Hepatocyte (in vitro differentiated cells): ENCODE data around the gene NSUN2.

Source experiments
- EZH2 ChIP-seq: fragments of 200-600 bp; sonication (generic); IDR thresholded peaks from 2 replicates; pipeline ENCODE4 v1.6.1; 2016; ENCODE audit warnings: antibody characterized with exemption, mild to moderate bottlenecking, borderline replicate concordance
- TF ChIP-seq, protein P1 (sequence below): fragments of 200-600 bp; sonication (generic); IDR thresholded peaks from 2 replicates; pipeline ENCODE4 v1.5.1; 2016; ENCODE audit warnings: antibody characterized with exemption, mild to moderate bottlenecking; ENCODE audit not compliant: poor library complexity

- TF ChIP-seq, protein P1, sequence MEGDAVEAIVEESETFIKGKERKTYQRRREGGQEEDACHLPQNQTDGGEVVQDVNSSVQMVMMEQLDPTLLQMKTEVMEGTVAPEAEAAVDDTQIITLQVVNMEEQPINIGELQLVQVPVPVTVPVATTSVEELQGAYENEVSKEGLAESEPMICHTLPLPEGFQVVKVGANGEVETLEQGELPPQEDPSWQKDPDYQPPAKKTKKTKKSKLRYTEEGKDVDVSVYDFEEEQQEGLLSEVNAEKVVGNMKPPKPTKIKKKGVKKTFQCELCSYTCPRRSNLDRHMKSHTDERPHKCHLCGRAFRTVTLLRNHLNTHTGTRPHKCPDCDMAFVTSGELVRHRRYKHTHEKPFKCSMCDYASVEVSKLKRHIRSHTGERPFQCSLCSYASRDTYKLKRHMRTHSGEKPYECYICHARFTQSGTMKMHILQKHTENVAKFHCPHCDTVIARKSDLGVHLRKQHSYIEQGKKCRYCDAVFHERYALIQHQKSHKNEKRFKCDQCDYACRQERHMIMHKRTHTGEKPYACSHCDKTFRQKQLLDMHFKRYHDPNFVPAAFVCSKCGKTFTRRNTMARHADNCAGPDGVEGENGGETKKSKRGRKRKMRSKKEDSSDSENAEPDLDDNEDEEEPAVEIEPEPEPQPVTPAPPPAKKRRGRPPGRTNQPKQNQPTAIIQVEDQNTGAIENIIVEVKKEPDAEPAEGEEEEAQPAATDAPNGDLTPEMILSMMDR = no peak
- TF ChIP-seq EZH2 = no peak
Measured at GRCh38 chr5:6649681-6650080, 16.8 kb upstream of the NSUN2 start.
